Left ventricle myocardium inferior (tissue), 1 donor: Measurements from ENCODE around the gene SOS2. TPM values are rescaled to one million over a fixed set of nuclear protein-coding genes. Genes with fewer than 3 reads are reported as not detected.

Experiments
- DNase-seq: peaks from one replicate; pipeline ENCODE4 v3.0.0-alpha.2; 2020
- H3K27ac ChIP-seq: fragments of 200-600 bp; replicated peaks from 2 replicates; pipeline ENCODE4 v1.8.0; 2021
- H3K27me3 ChIP-seq: fragments of 200-600 bp; 2 replicates; pipeline ENCODE4 v1.8.0; 2021; ENCODE audit warnings: low read depth
- H3K36me3 ChIP-seq: fragments of 200-600 bp; 2 replicates; pipeline ENCODE4 v1.8.0; 2021
- H3K4me1 ChIP-seq: fragments of 200-600 bp; 2 replicates; pipeline ENCODE4 v1.8.0; 2021
- H3K4me3 ChIP-seq: fragments of 200-600 bp; 2 replicates; pipeline ENCODE4 v1.8.0; 2021; ENCODE audit warnings: mild to moderate bottlenecking, moderate library complexity
- H3K9me3 ChIP-seq: fragments of 200-600 bp; replicated peaks from 2 replicates; pipeline ENCODE4 v1.8.0; 2021
- intact Hi-C: fragments of 100-400 bp; cut with micrococcal nuclease; formaldehyde crosslinking; loops from one replicate; pipeline ENCODE4 v1.11.0; 2022
- total RNA-seq: library from RNA; stranded (reverse); fragmentation: NEBNext Ultra II Directional; extraction: Animal tissue kit (Norgen Biotek cat#: 25700); gene quantifications from one replicate; pipeline ENCODE4 v1.2.1, GENCODE V29; 2021
- TF ChIP-seq, protein P1 (sequence below): fragments of 200-600 bp; IDR thresholded peaks from 2 replicates; pipeline ENCODE4 v1.8.0; 2021; ENCODE audit warnings: antibody characterized with exemption, mild to moderate bottlenecking, borderline replicate concordance
- donor health status: DM: no; HTN: yes; CAD: no; lungs with severe emphysema.

Gene SOS2
- total RNA-seq, 1 donor from 2014 or later = 33.0 TPM

DNA sequence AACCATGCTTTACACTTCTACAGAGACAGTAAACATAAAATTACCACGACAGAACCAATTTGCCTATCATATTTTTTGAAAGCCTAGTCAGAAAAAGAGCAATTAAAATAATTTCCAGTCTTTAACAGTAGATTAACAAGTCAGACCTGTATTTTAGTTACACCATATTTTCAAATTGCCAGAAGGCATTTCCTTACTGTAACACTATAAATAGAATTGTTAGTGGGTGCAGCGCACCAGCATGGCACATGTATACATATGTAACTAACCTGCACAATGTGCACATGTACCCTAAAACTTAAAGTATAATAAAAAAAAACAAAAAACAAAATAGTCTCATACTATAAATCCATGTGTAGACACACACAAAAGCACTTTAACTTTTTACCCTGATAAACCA is 16.0 kb downstream of the SOS2 start:
- no peak overlapping the region for H3K27ac ChIP-seq
- H3K4me3 ChIP-seq = no peak overlapping the region
- TF ChIP-seq, protein P1, sequence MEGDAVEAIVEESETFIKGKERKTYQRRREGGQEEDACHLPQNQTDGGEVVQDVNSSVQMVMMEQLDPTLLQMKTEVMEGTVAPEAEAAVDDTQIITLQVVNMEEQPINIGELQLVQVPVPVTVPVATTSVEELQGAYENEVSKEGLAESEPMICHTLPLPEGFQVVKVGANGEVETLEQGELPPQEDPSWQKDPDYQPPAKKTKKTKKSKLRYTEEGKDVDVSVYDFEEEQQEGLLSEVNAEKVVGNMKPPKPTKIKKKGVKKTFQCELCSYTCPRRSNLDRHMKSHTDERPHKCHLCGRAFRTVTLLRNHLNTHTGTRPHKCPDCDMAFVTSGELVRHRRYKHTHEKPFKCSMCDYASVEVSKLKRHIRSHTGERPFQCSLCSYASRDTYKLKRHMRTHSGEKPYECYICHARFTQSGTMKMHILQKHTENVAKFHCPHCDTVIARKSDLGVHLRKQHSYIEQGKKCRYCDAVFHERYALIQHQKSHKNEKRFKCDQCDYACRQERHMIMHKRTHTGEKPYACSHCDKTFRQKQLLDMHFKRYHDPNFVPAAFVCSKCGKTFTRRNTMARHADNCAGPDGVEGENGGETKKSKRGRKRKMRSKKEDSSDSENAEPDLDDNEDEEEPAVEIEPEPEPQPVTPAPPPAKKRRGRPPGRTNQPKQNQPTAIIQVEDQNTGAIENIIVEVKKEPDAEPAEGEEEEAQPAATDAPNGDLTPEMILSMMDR = no peak
- H3K9me3 ChIP-seq = no peaks in the 10 kb centered on the region
- H3K27me3 ChIP-seq = no peaks in the 10 kb centered on the region
- peaks cover 76% of the 10 kb centered on the region for H3K4me1 ChIP-seq
- H3K36me3 ChIP-seq = no peaks in the 10 kb centered on the region
- DNase-seq = no peak
- intact Hi-C loops = no loop called here

DNA sequence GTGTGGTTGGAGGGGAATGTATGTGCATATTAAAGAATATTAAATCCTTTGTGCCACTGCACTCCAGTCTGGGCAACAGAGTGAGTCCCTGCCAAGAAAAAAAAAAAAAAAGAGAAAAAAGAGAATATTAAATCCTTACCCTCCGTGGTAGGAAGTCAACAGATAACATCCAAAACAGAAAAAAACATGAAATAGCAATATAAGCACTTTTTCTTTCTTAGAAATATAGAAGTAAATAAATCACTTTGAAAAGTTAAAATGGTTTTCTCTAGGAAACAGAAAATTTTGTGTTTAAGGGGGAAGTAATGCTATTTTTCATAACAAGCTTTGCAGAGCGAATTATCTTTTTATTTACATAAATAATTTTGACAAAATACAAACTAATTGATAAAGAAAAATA is 17.6 kb downstream of the SOS2 start:
- Histone ChIP-seq H3K27me3 (no peaks in the 10 kb centered on the region), H3K4me1 (peaks cover 66% of the 10 kb centered on the region), H3K9me3 (no peaks in the 10 kb centered on the region), H3K27ac (no peak overlapping the region), H3K36me3 (no peaks in the 10 kb centered on the region), H3K4me3 (no peak overlapping the region)
- intact Hi-C loops = no loop called here
- no peak for DNase-seq
- TF ChIP-seq, protein P1 = no peak

DNA sequence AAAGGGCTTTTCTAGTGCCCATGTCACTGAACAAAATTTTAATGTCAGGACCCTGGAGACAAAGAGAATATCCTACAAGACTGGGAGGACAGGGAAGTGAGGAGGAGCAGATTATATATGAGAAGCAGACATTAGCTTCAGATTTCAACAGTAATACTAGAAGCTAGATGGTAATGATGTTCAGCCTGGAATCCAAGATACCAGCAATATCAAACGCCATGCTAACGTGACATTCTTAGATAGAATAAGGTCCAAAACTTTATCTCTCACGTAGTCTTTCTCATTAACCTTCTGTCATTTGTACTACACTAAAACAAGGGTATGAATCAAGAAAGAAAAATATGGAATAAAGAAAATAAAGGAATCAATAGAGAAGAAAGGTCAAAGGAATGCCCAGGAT is 18.7 kb downstream of the SOS2 start:
- Histone ChIP-seq H3K4me1 (peaks cover 56% of the 10 kb centered on the region), H3K36me3 (no peaks in the 10 kb centered on the region), H3K27me3 (no peaks in the 10 kb centered on the region), H3K9me3 (no peaks in the 10 kb centered on the region), H3K27ac (peak overlapping the region; percentile 24), H3K4me3 (no peak overlapping the region)
- no peak for DNase-seq
- TF ChIP-seq, protein P1 = no peak
- intact Hi-C loops = no loop called here

DNA sequence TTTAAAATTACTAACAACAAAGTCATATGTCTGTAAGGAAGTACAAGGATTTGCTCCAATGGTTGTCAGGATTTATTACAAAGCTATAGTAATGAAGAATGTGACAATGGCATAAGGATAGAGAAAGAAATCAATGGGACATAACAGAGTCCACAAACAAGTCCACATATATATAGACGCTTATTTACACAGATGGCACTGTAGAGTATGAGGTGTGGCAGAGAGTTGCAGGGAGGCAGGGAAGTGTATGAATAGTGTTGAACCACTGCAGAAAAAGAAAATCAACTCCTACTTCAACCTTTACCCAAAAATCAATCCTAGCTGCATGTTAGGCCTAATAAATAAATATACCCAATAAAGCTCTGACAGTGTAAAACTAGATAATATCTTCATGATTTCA is 21.3 kb downstream of the SOS2 start:
- intact Hi-C loops = no loop called here
- no peak overlapping the region for H3K27ac ChIP-seq
- no peaks in the 10 kb centered on the region for H3K27me3 ChIP-seq
- no peak for DNase-seq
- H3K4me3 ChIP-seq = no peak overlapping the region
- H3K9me3 ChIP-seq = no peaks in the 10 kb centered on the region
- H3K36me3 ChIP-seq = no peaks in the 10 kb centered on the region
- TF ChIP-seq, protein P1 = no peak
- H3K4me1 ChIP-seq = peaks cover 39% of the 10 kb centered on the region

DNA sequence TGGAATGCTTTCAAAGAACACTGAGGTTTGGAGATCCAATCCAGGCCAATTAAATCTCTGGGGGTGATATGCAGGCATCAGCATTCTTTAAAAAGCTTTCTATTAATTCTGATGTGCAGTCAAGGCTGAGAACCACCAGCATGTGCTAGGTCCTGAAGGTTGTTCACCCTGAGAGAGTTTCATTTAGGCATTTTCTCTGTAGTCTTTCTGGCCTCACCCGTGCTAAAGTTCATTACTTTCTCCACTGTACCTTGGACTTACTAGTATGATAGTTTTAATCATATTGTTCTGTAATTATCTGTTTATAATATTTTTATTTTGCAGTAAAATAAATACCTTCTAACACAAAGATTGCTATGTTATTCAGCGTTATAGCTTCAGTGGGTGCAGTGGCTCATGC is 32.9 kb downstream of the SOS2 start:
- intact Hi-C loops = no loop called here
- Histone ChIP-seq H3K9me3 (no peaks in the 10 kb centered on the region), H3K4me1 (no peaks in the 10 kb centered on the region), H3K27ac (no peak overlapping the region), H3K36me3 (peaks cover 61% of the 10 kb centered on the region), H3K27me3 (no peaks in the 10 kb centered on the region), H3K4me3 (no peak overlapping the region)
- TF ChIP-seq, protein P1 = no peak
- DNase-seq = no peak

DNA sequence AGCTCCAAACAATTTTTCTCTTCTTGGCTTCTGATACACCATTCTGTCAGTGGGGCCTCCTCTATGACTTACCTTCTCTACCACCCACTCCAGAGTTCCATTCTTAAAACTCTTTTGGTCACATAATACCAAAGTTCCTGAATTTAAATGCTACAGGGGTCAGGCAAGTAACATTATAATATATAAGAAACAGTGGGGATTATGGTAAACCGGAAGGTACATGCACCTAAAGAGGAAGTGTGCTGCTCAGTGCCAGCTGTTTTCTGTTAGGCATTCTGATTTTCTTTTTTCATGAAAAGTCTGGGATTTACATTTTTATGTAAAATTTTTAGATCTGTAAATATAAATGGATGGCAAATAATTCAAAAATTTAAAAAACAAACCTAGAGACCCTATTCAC is 39.9 kb downstream of the SOS2 start:
- Histone ChIP-seq H3K27ac (no peak overlapping the region), H3K9me3 (no peaks in the 10 kb centered on the region), H3K4me1 (no peaks in the 10 kb centered on the region), H3K4me3 (no peak overlapping the region), H3K27me3 (no peaks in the 10 kb centered on the region), H3K36me3 (peaks cover 51% of the 10 kb centered on the region)
- intact Hi-C loops = no loop called here
- TF ChIP-seq, protein P1 = no peak
- DNase-seq = no peak
